Right renal cortex interstitium (tissue), 3 donors: ENCODE measurements around the gene CDK8. TPM values are rescaled to one million over a fixed set of nuclear protein-coding genes. Genes with fewer than 3 reads are reported as not detected.

Source experiments
- DNase-seq, 3 donors: peaks; one replicate each; pipeline ENCODE4 v3.0.0-alpha.2; 2013; ENCODE audit warnings: low read depth in 3 of 3, low spot score in 2 of 3
- polyA plus RNA-seq, 3 donors: library from polyadenylated mRNA; unstranded; fragments of 120-200 nt; gene quantifications; one replicate each; pipeline ENCODE4 v1.2.1, GENCODE V29; 2013; ENCODE audit not compliant: insufficient read length in 3 of 3

The CDK8 gene
- polyA plus RNA-seq, 3 donors = 21.5 to 23.5 (median 22.5) TPM

DNA sequence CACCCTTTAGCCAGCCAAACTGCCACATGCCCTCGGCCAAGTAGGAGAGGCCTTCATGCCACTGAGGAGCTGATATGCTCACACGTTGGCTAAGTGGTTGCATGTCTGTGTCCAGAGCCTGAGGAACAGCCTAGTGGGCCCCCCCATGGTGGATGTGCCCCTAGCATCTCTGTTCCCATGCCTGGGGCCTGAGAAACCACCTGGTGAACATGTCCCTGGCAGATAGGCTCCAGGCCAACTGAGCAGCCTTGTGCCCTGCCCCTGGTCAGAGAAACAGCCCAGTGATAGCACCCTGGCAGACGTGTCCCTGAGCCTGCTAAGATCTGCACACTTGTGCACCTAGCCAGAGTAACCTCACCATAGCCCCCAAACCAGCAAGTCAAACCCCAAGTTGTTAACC lies 181.7 kb downstream of the CDK8 start:
- no peak for DNase-seq

- DNase-seq = no peak
These were observed 183.0 kb downstream of the CDK8 start for GRCh38 chr13:26436914-26437313.

DNA sequence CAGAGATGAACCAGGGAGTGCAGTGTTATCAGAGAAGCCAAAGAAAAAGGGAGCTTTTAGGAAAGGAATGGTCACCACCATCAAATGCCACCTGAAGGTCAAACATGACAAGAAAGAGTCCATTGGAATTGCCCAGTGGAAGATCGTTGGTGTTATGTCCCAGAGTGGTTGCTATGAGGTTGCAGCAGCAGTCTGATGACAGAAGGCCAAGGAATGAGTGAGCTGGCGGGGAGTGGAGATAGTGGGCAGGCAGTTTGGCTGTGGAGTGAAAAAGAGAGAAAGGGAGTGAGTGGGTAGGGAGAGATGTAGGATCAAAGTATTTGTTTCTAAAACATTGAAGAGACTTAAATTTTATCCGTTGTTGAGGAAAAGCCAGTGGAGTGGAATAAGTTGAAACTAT lies 186.2 kb downstream of the CDK8 start:
- DNase-seq = no peak

- no peak for DNase-seq
These were observed 187.5 kb downstream of the CDK8 start for GRCh38 chr13:26441476-26441875.

DNA sequence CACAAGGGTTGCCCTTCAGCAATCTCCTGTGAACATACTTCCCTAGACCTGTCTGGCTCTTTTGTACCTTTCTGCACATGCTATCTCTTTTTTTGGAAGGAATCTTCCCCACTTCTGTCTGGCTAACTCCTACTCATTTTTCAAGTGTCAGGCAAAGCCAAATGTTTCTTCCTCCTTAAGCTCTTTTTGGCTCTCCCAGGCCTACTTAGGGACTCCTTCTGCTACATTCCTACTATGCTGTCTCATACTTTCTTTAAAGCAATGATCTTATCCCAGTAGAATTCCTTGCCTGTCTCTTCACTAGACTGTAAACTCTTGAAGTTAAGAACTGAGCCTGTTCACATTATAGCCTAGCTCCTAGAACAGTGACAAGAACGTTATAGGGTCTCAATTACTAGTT lies 188.6 kb downstream of the CDK8 start:
- DNase-seq = no peak

DNA sequence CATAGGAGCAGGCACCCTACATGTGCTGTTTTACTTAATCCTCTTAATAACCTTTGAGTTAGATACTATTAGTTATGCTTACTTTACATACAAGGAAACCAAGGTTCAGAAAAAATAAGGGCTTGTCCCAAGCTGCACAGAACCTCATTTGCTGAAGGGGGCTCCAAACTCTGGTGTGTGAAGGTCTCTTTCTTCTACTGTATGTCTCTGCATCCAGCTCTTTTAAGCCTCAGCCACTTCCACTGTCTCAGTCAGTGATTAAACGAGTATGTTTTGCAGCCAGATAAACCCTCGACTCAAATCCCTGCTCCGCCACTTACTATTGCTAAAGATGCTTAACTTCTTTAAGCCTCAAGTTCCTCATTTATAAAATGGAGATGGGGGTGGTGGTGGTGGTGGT lies 191.2 kb downstream of the CDK8 start:
- no peak for DNase-seq

DNA sequence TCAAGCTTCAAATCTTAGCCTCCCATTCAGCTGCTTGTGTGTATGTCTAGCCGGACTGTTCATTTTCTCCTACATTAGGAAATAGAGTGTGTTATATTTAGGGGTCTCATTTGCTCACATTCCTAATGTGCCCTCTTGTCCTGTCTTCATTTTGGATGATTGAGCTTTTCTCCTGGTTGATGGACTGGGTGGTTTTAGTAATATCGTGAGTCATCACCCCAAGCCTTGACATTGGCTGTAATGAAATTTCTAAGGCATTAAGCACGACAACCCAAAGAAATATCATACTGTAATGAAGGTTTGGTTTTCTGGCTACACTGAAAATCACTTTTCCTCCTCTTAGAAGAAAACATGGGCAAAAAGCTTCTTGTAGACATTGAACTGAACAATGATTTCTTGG lies 192.8 kb downstream of the CDK8 start:
- DNase-seq = no peak

GRCh38 chr13:26448032-26448431 lies 194.1 kb downstream of the CDK8 start:
- no peak for DNase-seq

GRCh38 chr13:26449063-26449848 lies 195.3 kb downstream of the CDK8 start:
- no peak for DNase-seq

Other genes with a start within 250 kb of the CDK8 start
- gene SHISA2, start 202.1 kb upstream of the CDK8 start, polyA plus RNA-seq = 10 to 100 TPM; 57.5 to 68.9 (median 63.3) TPM
- gene RNF6, start 31.8 kb upstream of the CDK8 start, polyA plus RNA-seq = 10 to 100 TPM; 41.4 to 43.1 (median 41.5) TPM